ENCODE measurements around the gene SAMHD1.
"Not testable (repeated sequence)": the region's sequence is repeated elsewhere in the genome, so short reads cannot be mapped to it uniquely, and the experiment has no call there.

SAMHD1 gene

GRCh38 chr20:36875702-36876472 lies 75.6 kb downstream of the SAMHD1 start, which contains the start of gene TLDC2:
Gene TLDC2, plus strand, starts transcription at chr20:36876138. Its CDS starts 37 bp downstream, at chr20:36876175.
- Histone ChIP-seq H4K20me1 (ENCODE audit: insufficient read depth, low read length) (no peaks in the 10 kb centered on the region), H3K79me2 (ENCODE audit: insufficient read depth, low read length) (no peaks in the 10 kb centered on the region), H3K9ac (ENCODE audit: low read depth, low read length) (no peak within 1 kb of the TSS), H2AFZ (ENCODE audit: low read depth, low read length) (no peak within 1 kb of the TSS), H3K27me3 (ENCODE audit: insufficient read depth, low read length, poor library complexity) (no peaks in the 10 kb centered on the region), H3K27ac (ENCODE audit: low read length) (no peak within 1 kb of the TSS), H3K36me3 (ENCODE audit: insufficient read depth, low read length) (no peaks in the 10 kb centered on the region), H3K4me1 (ENCODE audit: insufficient read depth, low read length) (no peaks in the 10 kb centered on the region), H3K4me2 (ENCODE audit: insufficient read depth, low read length) (no peak within 1 kb of the TSS), H3K4me3 (ENCODE audit: low read depth in 1 of 2, low read length in 2 of 2) (no peak within 1 kb of the TSS), H3K9me3 (ENCODE audit: insufficient read depth, low read length, severe bottlenecking) (no peaks in the 10 kb centered on the region)
- no peak for TF ChIP-seq CTCF (IDR thresholded peaks at IDR 0.05; ENCODE audit: borderline replicate concordance, extremely low read depth, low read length, poor library complexity, severe bottlenecking)
- no peak for TF ChIP-seq EZH2 (IDR thresholded peaks at IDR 0.05; ENCODE audit: borderline replicate concordance, low read depth, low read length, severe bottlenecking)
- ATAC-seq (ENCODE audit: insufficient read depth, low read depth) (no peak), DNase-seq (no peak)

DNA sequence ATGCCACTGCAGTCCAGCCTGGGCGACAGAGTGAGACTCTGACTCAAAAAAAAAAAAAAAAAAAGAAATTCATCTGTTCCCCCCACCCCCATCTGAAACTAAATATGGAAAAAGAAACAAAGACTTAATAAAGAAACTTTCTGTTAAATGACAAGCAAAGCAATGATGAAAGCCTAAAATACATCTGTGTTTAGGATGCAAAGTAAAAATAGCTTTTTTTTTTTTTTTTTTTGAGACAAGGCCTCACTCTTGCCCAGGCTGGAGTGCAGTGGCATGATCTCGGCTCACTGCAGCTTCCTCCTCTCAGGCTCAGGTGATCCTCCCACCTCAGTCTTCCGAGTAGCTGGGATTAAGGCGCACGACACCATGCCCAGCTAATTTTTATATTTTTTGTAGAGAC lies 76.4 kb downstream of the SAMHD1 start:
- H4K20me1 ChIP-seq (ENCODE audit: insufficient read depth, low read length); H2AFZ ChIP-seq (ENCODE audit: low read depth, low read length); ATAC-seq (ENCODE audit: insufficient read depth, low read depth): not testable (repeated sequence)

GRCh38 chr20:36873498-36874189 lies 77.9 kb downstream of the SAMHD1 start:
- no peaks in the 10 kb centered on the region for H3K36me3 ChIP-seq (ENCODE audit: insufficient read depth, low read length)
- H2AFZ ChIP-seq (ENCODE audit: low read depth, low read length): no peak overlapping the region
- no peaks in the 10 kb centered on the region for H3K79me2 ChIP-seq (ENCODE audit: insufficient read depth, low read length)
- H3K9me3 ChIP-seq (ENCODE audit: insufficient read depth, low read length, severe bottlenecking): no peaks in the 10 kb centered on the region
- no peaks in the 10 kb centered on the region for H4K20me1 ChIP-seq (ENCODE audit: insufficient read depth, low read length)
- no peak for ATAC-seq (ENCODE audit: insufficient read depth, low read depth)
- DNase-seq: no peak
- no peak overlapping the region for H3K4me3 ChIP-seq (ENCODE audit: low read depth in 1 of 2, low read length in 2 of 2)
- no peaks in the 10 kb centered on the region for H3K4me1 ChIP-seq (ENCODE audit: insufficient read depth, low read length)
- no peaks in the 10 kb centered on the region for H3K27me3 ChIP-seq (ENCODE audit: insufficient read depth, low read length, poor library complexity)
- no peak overlapping the region for H3K27ac ChIP-seq (ENCODE audit: low read length)
- no peak overlapping the region for H3K9ac ChIP-seq (ENCODE audit: low read depth, low read length)
- TF ChIP-seq CTCF (IDR thresholded peaks at IDR 0.05; ENCODE audit: borderline replicate concordance, extremely low read depth, low read length, poor library complexity, severe bottlenecking): no peak
- no peak for TF ChIP-seq EZH2 (IDR thresholded peaks at IDR 0.05; ENCODE audit: borderline replicate concordance, low read depth, low read length, severe bottlenecking)
- H3K4me2 ChIP-seq (ENCODE audit: insufficient read depth, low read length): no peak overlapping the region

More for the DNA sequence above, 76.4 kb downstream of the SAMHD1 start:
- H3K9ac ChIP-seq (ENCODE audit: low read depth, low read length); H3K27me3 ChIP-seq (ENCODE audit: insufficient read depth, low read length, poor library complexity); H3K4me3 ChIP-seq (ENCODE audit: low read depth in 1 of 2, low read length in 2 of 2); DNase-seq; H3K27ac ChIP-seq (ENCODE audit: low read length); H3K4me1 ChIP-seq (ENCODE audit: insufficient read depth, low read length); H3K9me3 ChIP-seq (ENCODE audit: insufficient read depth, low read length, severe bottlenecking); H3K36me3 ChIP-seq (ENCODE audit: insufficient read depth, low read length); H3K79me2 ChIP-seq (ENCODE audit: insufficient read depth, low read length); H3K4me2 ChIP-seq (ENCODE audit: insufficient read depth, low read length): not testable (repeated sequence)

DNA sequence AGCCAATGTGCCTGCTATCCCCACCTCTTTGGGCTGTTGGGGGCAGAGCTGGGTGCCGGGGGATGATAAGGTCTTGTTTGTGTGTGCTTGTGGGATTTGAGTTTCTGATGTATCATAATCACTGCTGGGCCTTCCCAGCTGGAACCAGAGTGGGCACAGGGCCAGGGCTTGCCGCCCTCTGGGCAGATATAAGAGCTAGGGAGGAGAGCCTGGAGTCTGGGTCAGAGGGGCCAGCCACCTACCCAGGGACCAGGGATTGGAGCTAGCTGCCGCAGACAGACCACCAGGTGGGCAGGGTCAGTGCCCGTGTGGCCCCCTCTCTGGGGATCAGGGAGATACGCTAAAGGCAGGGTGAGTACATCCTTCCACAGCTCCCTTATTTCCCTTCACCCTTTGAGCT lies 78.7 kb downstream of the SAMHD1 start:
- no peaks in the 10 kb centered on the region for H3K4me1 ChIP-seq (ENCODE audit: insufficient read depth, low read length)
- H3K9me3 ChIP-seq (ENCODE audit: insufficient read depth, low read length, severe bottlenecking): no peaks in the 10 kb centered on the region
- ATAC-seq (ENCODE audit: insufficient read depth, low read depth) (no peak), DNase-seq (no peak)
- no peaks in the 10 kb centered on the region for H3K79me2 ChIP-seq (ENCODE audit: insufficient read depth, low read length)
- no peaks in the 10 kb centered on the region for H3K36me3 ChIP-seq (ENCODE audit: insufficient read depth, low read length)
- no peak for TF ChIP-seq CTCF (IDR thresholded peaks at IDR 0.05; ENCODE audit: borderline replicate concordance, extremely low read depth, low read length, poor library complexity, severe bottlenecking)
- no peak overlapping the region for H3K27ac ChIP-seq (ENCODE audit: low read length)
- no peak overlapping the region for H3K9ac ChIP-seq (ENCODE audit: low read depth, low read length)
- no peaks in the 10 kb centered on the region for H4K20me1 ChIP-seq (ENCODE audit: insufficient read depth, low read length)
- H3K4me3 ChIP-seq (ENCODE audit: low read depth in 1 of 2, low read length in 2 of 2): no peak overlapping the region
- no peak overlapping the region for H3K4me2 ChIP-seq (ENCODE audit: insufficient read depth, low read length)
- no peaks in the 10 kb centered on the region for H3K27me3 ChIP-seq (ENCODE audit: insufficient read depth, low read length, poor library complexity)
- H2AFZ ChIP-seq (ENCODE audit: low read depth, low read length): no peak overlapping the region

Measured in DND-41 (cell line).